OCI-LY1 (cell line): Measurements from ENCODE around the gene SOX18.

Experiments used
- H2AFZ ChIP-seq: fragments of 200-600 bp; sonication (generic), shearing (Covaris generic); 2 replicates; pipeline ENCODE4 v1.6.0; 2014; ENCODE audit warnings: antibody characterized with exemption, mild to moderate bottlenecking, low read length
- H3F3A ChIP-seq: fragments of 200-600 bp; sonication (generic), shearing (Covaris generic); 2 replicates; pipeline ENCODE4 v1.6.0; 2014; ENCODE audit warnings: mild to moderate bottlenecking, antibody characterized with exemption, low read length, moderate library complexity; ENCODE audit not compliant: insufficient read depth
- H3K27ac ChIP-seq: fragments of 200-600 bp; sonication (generic); 2 replicates; pipeline ENCODE4 v1.5.1; 2014; ENCODE audit warnings: low read length, mixed run types, mild to moderate bottlenecking, low read depth; ENCODE audit not compliant: poor library complexity, severe bottlenecking
- H3K27me3 ChIP-seq: fragments of 200-600 bp; sonication (generic); 2 replicates; pipeline ENCODE4 v1.6.0; 2014; ENCODE audit warnings: antibody characterized with exemption, mild to moderate bottlenecking, low read length, moderate library complexity; ENCODE audit not compliant: insufficient read depth
- H3K36me3 ChIP-seq: fragments of 200-600 bp; sonication (generic); 2 replicates; pipeline ENCODE4 v1.6.1; 2014; ENCODE audit warnings: mild to moderate bottlenecking, antibody characterized with exemption, low read length, moderate library complexity, mixed read lengths; ENCODE audit not compliant: insufficient read depth
- H3K4me1 ChIP-seq: fragments of 200-600 bp; sonication (generic); 2 replicates; pipeline ENCODE4 v1.5.1; 2014; ENCODE audit warnings: mild to moderate bottlenecking, low read length, moderate library complexity; ENCODE audit not compliant: insufficient read depth, severe bottlenecking
- H3K4me2 ChIP-seq: fragments of 200-600 bp; sonication (generic), shearing (Covaris generic); 2 replicates; pipeline ENCODE4 v1.6.1; 2014; ENCODE audit warnings: low read length
- H3K4me3 ChIP-seq: fragments of 200-600 bp; sonication (generic); 2 replicates; pipeline ENCODE4 v1.5.1; 2014; ENCODE audit warnings: low read length, low read depth, mild to moderate bottlenecking, mixed read lengths; ENCODE audit not compliant: poor library complexity, severe bottlenecking
- H3K79me2 ChIP-seq: fragments of 200-600 bp; shearing (Covaris generic); 2 replicates; pipeline ENCODE4 v1.6.1; 2016; ENCODE audit warnings: mixed run types, low read length, mixed read lengths; ENCODE audit not compliant: insufficient read depth
- H3K9ac ChIP-seq: fragments of 200-600 bp; sonication (generic), shearing (Covaris generic); 2 replicates; pipeline ENCODE4 v1.6.1; 2014; ENCODE audit warnings: mild to moderate bottlenecking, low read length, mixed read lengths
- H3K9me2 ChIP-seq: fragments of 200-600 bp; sonication (generic), shearing (Covaris generic); 2 replicates; pipeline ENCODE4 v1.6.1; 2014; ENCODE audit warnings: low read depth, mild to moderate bottlenecking, low read length, mixed read lengths
- H3K9me3 ChIP-seq: fragments of 200-600 bp; shearing (Covaris generic); 2 replicates; pipeline ENCODE4 v1.6.1; 2014; ENCODE audit warnings: low read length, mixed read lengths
- H4K20me1 ChIP-seq: fragments of 200-600 bp; sonication (generic), shearing (Covaris generic); 2 replicates; pipeline ENCODE4 v1.6.0; 2016; ENCODE audit warnings: mild to moderate bottlenecking, low read length; ENCODE audit not compliant: insufficient read depth
- EZH2 ChIP-seq: fragments of 200-600 bp; sonication (generic), shearing (Covaris generic); IDR thresholded peaks from 2 replicates; pipeline ENCODE4 v1.8.0; 2017; ENCODE audit warnings: borderline replicate concordance, mixed run types, mild to moderate bottlenecking, antibody characterized with exemption, low read length, moderate library complexity, mixed read lengths
- TF ChIP-seq, protein P1 (sequence below): fragments of 200-600 bp; sonication (generic), shearing (Covaris generic); IDR thresholded peaks from 2 replicates; pipeline ENCODE4 v1.5.1; 2017; ENCODE audit warnings: mild to moderate bottlenecking, antibody characterized with exemption, low read length, moderate library complexity, mixed read lengths

The SOX18 gene

DNA sequence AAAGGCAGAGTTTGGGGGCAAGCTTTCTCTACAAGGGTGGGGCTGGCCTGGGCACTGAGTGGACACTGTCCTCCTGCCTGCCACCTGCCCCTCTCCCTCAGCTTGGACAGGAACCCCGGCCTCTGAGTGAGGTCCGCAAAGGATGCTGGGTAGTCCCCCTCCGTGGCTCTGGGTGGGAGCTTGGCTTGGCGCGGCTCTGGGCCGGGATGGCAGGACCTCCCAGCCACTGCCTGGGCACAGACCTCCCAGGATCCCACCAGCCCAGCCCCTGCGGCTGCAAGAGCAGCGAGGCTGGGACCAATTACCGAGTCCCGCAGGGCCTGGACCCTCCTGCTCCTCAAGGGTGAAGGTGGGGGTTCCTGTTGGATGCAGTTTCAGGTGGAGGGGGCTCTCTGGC lies 2.9 kb upstream of the SOX18 start:
- no peaks in the 10 kb centered on the region for H3K9me3 ChIP-seq
- H3K9me2 ChIP-seq, result no peaks in the 10 kb centered on the region
- no peak overlapping the region for H3K4me3 ChIP-seq
- H3K9ac ChIP-seq, result no peak overlapping the region
- no peaks in the 10 kb centered on the region for H3F3A ChIP-seq
- peaks cover 7% of the 10 kb centered on the region for H3K4me1 ChIP-seq
- no peaks in the 10 kb centered on the region for H4K20me1 ChIP-seq
- H3K27me3 ChIP-seq, result peaks cover 21% of the 10 kb centered on the region
- no peak overlapping the region for H3K4me2 ChIP-seq
- TF ChIP-seq, protein P1, sequence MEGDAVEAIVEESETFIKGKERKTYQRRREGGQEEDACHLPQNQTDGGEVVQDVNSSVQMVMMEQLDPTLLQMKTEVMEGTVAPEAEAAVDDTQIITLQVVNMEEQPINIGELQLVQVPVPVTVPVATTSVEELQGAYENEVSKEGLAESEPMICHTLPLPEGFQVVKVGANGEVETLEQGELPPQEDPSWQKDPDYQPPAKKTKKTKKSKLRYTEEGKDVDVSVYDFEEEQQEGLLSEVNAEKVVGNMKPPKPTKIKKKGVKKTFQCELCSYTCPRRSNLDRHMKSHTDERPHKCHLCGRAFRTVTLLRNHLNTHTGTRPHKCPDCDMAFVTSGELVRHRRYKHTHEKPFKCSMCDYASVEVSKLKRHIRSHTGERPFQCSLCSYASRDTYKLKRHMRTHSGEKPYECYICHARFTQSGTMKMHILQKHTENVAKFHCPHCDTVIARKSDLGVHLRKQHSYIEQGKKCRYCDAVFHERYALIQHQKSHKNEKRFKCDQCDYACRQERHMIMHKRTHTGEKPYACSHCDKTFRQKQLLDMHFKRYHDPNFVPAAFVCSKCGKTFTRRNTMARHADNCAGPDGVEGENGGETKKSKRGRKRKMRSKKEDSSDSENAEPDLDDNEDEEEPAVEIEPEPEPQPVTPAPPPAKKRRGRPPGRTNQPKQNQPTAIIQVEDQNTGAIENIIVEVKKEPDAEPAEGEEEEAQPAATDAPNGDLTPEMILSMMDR, result no peak
- TF ChIP-seq EZH2, result no peak
- H3K27ac ChIP-seq, result no peak overlapping the region
- no peak overlapping the region for H2AFZ ChIP-seq
- no peaks in the 10 kb centered on the region for H3K79me2 ChIP-seq
- H3K36me3 ChIP-seq, result no peaks in the 10 kb centered on the region

DNA sequence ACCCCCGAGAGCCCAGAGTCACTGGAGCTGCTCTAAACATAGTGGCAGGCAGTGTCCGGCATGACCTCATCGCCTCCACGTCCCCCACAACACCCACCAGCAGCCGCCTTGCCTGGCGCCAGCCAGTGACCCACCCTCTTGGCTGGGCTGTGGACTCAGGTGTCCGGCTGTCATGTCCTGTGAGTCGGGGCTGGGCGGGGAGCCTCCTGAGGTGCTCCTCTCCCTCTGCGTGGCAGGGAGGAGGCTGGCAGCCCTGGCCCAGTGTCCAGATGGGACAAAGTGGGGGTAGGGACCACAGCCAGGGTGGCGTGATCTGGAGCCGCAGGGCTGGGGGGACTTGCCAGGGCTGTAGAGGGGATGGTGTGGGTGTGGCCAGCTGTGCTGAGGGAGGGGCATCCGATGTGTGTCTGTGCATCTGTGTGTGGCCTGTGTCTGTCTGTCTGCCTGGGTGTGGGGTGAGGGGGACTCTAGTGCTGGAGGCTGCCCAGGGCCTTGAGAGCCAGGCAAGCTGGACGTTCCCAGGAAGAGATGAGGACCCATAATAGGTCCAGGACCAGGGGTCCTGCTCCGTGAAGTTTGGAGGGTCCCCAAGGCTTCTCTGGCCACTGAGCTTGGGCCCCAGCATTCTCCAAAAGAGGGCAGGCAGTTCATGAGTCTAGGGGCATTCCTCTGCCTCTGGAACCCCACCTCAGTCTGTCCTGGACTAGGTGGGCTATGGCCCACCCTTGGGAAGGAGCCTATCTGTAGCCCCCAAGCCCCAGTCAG lies 2.3 kb upstream of the SOX18 start:
- H3K4me1 ChIP-seq, result peaks cover under 1% of the 10 kb centered on the region

DNA sequence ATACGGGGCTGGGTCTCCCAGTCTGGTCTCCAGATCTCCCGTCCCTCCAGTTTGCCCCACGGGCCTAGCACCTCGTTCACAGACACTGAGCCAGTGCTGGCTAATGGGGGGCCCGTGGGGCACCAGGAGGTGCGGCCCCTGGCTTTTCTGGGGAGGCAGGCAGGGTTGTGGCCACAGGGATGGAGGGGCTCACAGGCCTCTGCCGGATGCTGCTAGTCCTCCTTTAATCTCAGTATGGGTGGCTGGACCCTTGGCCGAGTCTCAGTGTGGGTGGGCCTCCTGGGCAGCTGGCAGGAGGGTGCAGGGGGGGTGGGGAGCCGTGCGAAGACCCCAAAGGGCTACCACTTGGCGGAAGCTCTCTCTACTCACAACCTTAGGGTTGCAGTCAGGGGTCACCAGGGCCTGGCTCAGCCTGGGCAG lies 1.6 kb upstream of the SOX18 start:
- H3K9me2 ChIP-seq, result no peaks in the 10 kb centered on the region
- no peak overlapping the region for H3K9ac ChIP-seq
- no peaks in the 10 kb centered on the region for H3K79me2 ChIP-seq
- no peak overlapping the region for H3K4me2 ChIP-seq
- H4K20me1 ChIP-seq, result no peaks in the 10 kb centered on the region
- no peaks in the 10 kb centered on the region for H3F3A ChIP-seq
- H3K4me1 ChIP-seq, result no peaks in the 10 kb centered on the region
- H3K4me3 ChIP-seq, result no peak overlapping the region
- TF ChIP-seq, protein P1, result no peak
- no peak for TF ChIP-seq EZH2
- H3K27me3 ChIP-seq, result peaks cover 20% of the 10 kb centered on the region
- H2AFZ ChIP-seq, result no peak overlapping the region
- H3K27ac ChIP-seq, result no peak overlapping the region
- no peaks in the 10 kb centered on the region for H3K36me3 ChIP-seq
- no peaks in the 10 kb centered on the region for H3K9me3 ChIP-seq

More for the DNA sequence above, 2.3 kb upstream of the SOX18 start:
- TF ChIP-seq, protein P1, result no peak
- no peak for TF ChIP-seq EZH2
- no peaks in the 10 kb centered on the region for H3K9me2 ChIP-seq
- H3K36me3 ChIP-seq, result no peaks in the 10 kb centered on the region
- H3K27ac ChIP-seq, result no peak overlapping the region
- H3K79me2 ChIP-seq, result no peaks in the 10 kb centered on the region
- no peaks in the 10 kb centered on the region for H3F3A ChIP-seq
- no peaks in the 10 kb centered on the region for H4K20me1 ChIP-seq
- H3K9ac ChIP-seq, result no peak overlapping the region
- H3K27me3 ChIP-seq, result peaks cover 20% of the 10 kb centered on the region
- no peak overlapping the region for H3K4me3 ChIP-seq
- no peaks in the 10 kb centered on the region for H3K9me3 ChIP-seq
- no peak overlapping the region for H3K4me2 ChIP-seq
- no peak overlapping the region for H2AFZ ChIP-seq
